T-cell (primary cell): ENCODE results near the gene CYP8B1. TPM values are rescaled to one million over a fixed set of nuclear protein-coding genes. Genes with fewer than 3 reads are reported as not detected.

Experiments used
- ATAC-seq, 4 experiments: fragments of 200-7000 bp in 3 of 4; fragments of 150-1000 bp in 1 of 4; cut with Tn5 transposase; replicated peaks in 1 of 4; 1 replicate in 3 of 4; 2 replicates in 1 of 4; pipeline ENCODE4 v1.10.0; 2021; ENCODE audit warnings: moderate library complexity in 3 of 4, mild to moderate bottlenecking in 2 of 4, moderate number of reproducible peaks in 1 of 4
- CTCF ChIA-PET, 2 donors: fragments of 300-600 bp; sonication (Branson Sonifier 250); formaldehyde crosslinking; loops; one replicate each; lab custom pipeline; 2022; ENCODE audit warnings: antibody characterized with exemption in 2 of 2; lab: Charles Lee
- POLR2A ChIA-PET, 2 donors: fragments of 300-600 bp; sonication (Branson Sonifier 250); formaldehyde crosslinking; loops; one replicate each; lab custom pipeline; 2022; ENCODE audit warnings: antibody characterized with exemption in 2 of 2; lab: Charles Lee
- DNase-seq, 35 experiments: peaks; one replicate each; pipeline versions ENCODE4 v3.0.0 to v3.0.0-alpha.2; 2013 to 2023
- H3K27ac ChIP-seq: one replicate; pipeline ENCODE4 v1.5.1; 2013; ENCODE audit warnings: low read length
- H3K27me3 ChIP-seq, 2 experiments: replicated peaks in 1 of 2; 1 replicate in 1 of 2; 2 replicates in 1 of 2; pipeline versions ENCODE4 v1.6.1 to v1.7.0; 2013; ENCODE audit warnings: low read length in 1 of 2, mixed read lengths in 1 of 2; ENCODE audit not compliant: control insufficient read depth in 2 of 2, insufficient read depth in 2 of 2; ENCODE audit errors: extremely low read depth in 1 of 2
- H3K36me3 ChIP-seq, 2 donors: 1 replicate in 1 of 2; 2 replicates in 1 of 2; pipeline versions ENCODE4 v1.6.1 to v1.7.0; 2013; ENCODE audit warnings: low read length in 1 of 2; ENCODE audit not compliant: control insufficient read depth in 2 of 2, insufficient read depth in 1 of 2; ENCODE audit errors: extremely low read depth in 1 of 2
- H3K4me1 ChIP-seq, 2 experiments: 1 replicate in 1 of 2; 2 replicates in 1 of 2; pipeline versions ENCODE4 v1.6.1 to v1.7.0; 2013; ENCODE audit warnings: low read length in 2 of 2, mixed read lengths in 1 of 2; ENCODE audit not compliant: insufficient read depth in 2 of 2, control insufficient read depth in 1 of 2; ENCODE audit errors: extremely low read depth in 1 of 2
- H3K4me3 ChIP-seq, 2 donors: 1 replicate in 1 of 2; 2 replicates in 1 of 2; pipeline versions ENCODE4 v1.5.1 to v1.7.0; 2013; ENCODE audit warnings: mild to moderate bottlenecking in 2 of 2, low read length in 1 of 2, moderate library complexity in 1 of 2; ENCODE audit not compliant: control insufficient read depth in 1 of 2; ENCODE audit errors: extremely low read depth in 1 of 2
- H3K9me3 ChIP-seq: 2 replicates; pipeline ENCODE4 v1.7.0; 2013
- H3K27ac Mint-ChIP-seq, 2 donors: one replicate each; pipeline ENCODE4 v1.8.0; 2020 to 2021; ENCODE audit warnings: mild to moderate bottlenecking in 2 of 2, mixed read lengths in 2 of 2
- H3K27me3 Mint-ChIP-seq, 2 donors: one replicate each; pipeline ENCODE4 v1.8.0; 2021 to 2022; ENCODE audit warnings: mixed read lengths in 2 of 2
- H3K36me3 Mint-ChIP-seq: one replicate; pipeline ENCODE4 v1.8.0; 2021; ENCODE audit warnings: mixed read lengths
- H3K4me1 Mint-ChIP-seq, 3 donors: one replicate each; pipeline ENCODE4 v1.8.0; 2020 to 2022; ENCODE audit warnings: mixed read lengths in 3 of 3, mild to moderate bottlenecking in 1 of 3
- H3K4me3 Mint-ChIP-seq, 3 donors: one replicate each; pipeline ENCODE4 v1.8.0; 2020 to 2022; ENCODE audit warnings: mild to moderate bottlenecking in 3 of 3, mixed read lengths in 3 of 3, moderate library complexity in 3 of 3
- H3K9me3 Mint-ChIP-seq, 3 donors: one replicate each; pipeline ENCODE4 v1.8.0; 2020 to 2022; ENCODE audit warnings: mixed read lengths in 3 of 3
- WGBS: methylation state at CpG from one replicate; pipeline ENCODE4 v1.1.5; 2013; ENCODE audit warnings: missing lambda C conversion rate; ENCODE audit not compliant: insufficient coverage; 5-methylcytosine and 5-hydroxymethylcytosine counted together
- total RNA-seq, 35 experiments: library from RNA in 6 of 35; stranded (reverse) in 6 of 35; fragments of 120-200 nt in 1 of 35; gene quantifications; one replicate each; pipeline versions ENCODE4 v1.2.1 to v1.2.4 and lab custom pipeline; 2013 to 2026

Gene CYP8B1
- under 1 TPM in 3 of 5 donors, not detected in 2; 0.09 to 0.23 (median 0.13) TPM for total RNA-seq
- not detected for total RNA-seq (2013)
- total RNA-seq (lab: John Stamatoyannopoulos, UW) = 0 to 0.06 (median 0) reads per million in 29 experiments

- CTCF ChIA-PET = interaction anchor here in 1 of 2 donors (0.5 kb wide), 1 partner anchor 35 kb away, joined by 8 read pairs; no protein-coding TSS in a partner anchor
- WGBS = 86% methylated on average over 11 of the region's 13 CpGs
Observed at GRCh38 chr3:42875325-42876151, at the start of gene CYP8B1. TSS of gene CYP8B1 (minus strand) at chr3:42875879. CDS start at chr3:42875816, 63 bp downstream.

GRCh38 chr3:42923606-42924005 is 47.9 kb upstream of the CYP8B1 start:
- H3K4me1 ChIP-seq = no peaks in the 10 kb centered on the region
- Mint-ChIP-seq H3K27me3 (no peaks in the 10 kb centered on the region), H3K4me1 (peaks cover 9 to 15% (median 12%) of the 10 kb centered on the region in 3 donors), H3K36me3 (no peaks in the 10 kb centered on the region), H3K4me3 (no peak overlapping the region), H3K27ac (no peak overlapping the region), H3K9me3 (peaks cover 0 to 11% (median 7%) of the 10 kb centered on the region in 3 donors)
- H3K4me3 ChIP-seq = no peak overlapping the region
- ATAC-seq = no peak
- WGBS = 98% methylated on average over 4 of the region's 4 CpGs
- no peak for DNase-seq
- H3K27ac ChIP-seq = no peak overlapping the region
- no peaks in the 10 kb centered on the region for H3K36me3 ChIP-seq
- ChIA-PET CTCF (no interaction called here), POLR2A (no interaction called here)
- no peaks in the 10 kb centered on the region for H3K27me3 ChIP-seq
- H3K9me3 ChIP-seq = no peaks in the 10 kb centered on the region

More at GRCh38 chr3:42875325-42876151, at the start of gene CYP8B1:
- no peak for DNase-seq
- Mint-ChIP-seq H3K27ac (no peak within 1 kb of the TSS), H3K36me3 (no peaks in the 10 kb centered on the region), H3K27me3 (peaks cover 0 to 9% of the 10 kb centered on the region in 2 donors), H3K4me1 (peaks cover 0 to 3% (median 3%) of the 10 kb centered on the region in 3 donors), H3K9me3 (no peaks in the 10 kb centered on the region), H3K4me3 (no peak within 1 kb of the TSS)
- H3K27me3 ChIP-seq = peaks cover 0 to 24% of the 10 kb centered on the region in 2 experiments
- H3K4me3 ChIP-seq = no peak within 1 kb of the TSS
- peaks cover 0 to 4% of the 10 kb centered on the region in 2 experiments for H3K4me1 ChIP-seq
- no peak for ATAC-seq
- H3K36me3 ChIP-seq = no peaks in the 10 kb centered on the region
- POLR2A ChIA-PET = no interaction called here
- H3K27ac ChIP-seq = no peak within 1 kb of the TSS
- H3K9me3 ChIP-seq = no peaks in the 10 kb centered on the region

GRCh38 chr3:42914771-42915515 is 39.3 kb upstream of the CYP8B1 start:
- H3K4me3 Mint-ChIP-seq = no peak overlapping the region

GRCh38 chr3:42911551-42911950 is 35.9 kb upstream of the CYP8B1 start:
- no peak for ATAC-seq
- POLR2A ChIA-PET = no interaction called here
- peaks cover 15 to 21% of the 10 kb centered on the region in 2 donors for H3K27me3 Mint-ChIP-seq

More at GRCh38 chr3:42914771-42915515, 39.3 kb upstream of the CYP8B1 start:
- no peak overlapping the region for H3K27ac ChIP-seq
- H3K36me3 ChIP-seq = no peaks in the 10 kb centered on the region
- H3K4me3 ChIP-seq = no peak overlapping the region
- H3K4me1 Mint-ChIP-seq = no peaks in the 10 kb centered on the region
- ATAC-seq = no peak
- POLR2A ChIA-PET = no interaction called here
- H3K9me3 ChIP-seq = peaks cover 19% of the 10 kb centered on the region
- peaks cover 17 to 55% (median 54%) of the 10 kb centered on the region in 3 donors for H3K9me3 Mint-ChIP-seq
- H3K27me3 Mint-ChIP-seq = peaks cover 0 to 2% of the 10 kb centered on the region in 2 donors
- WGBS = 95% methylated on average over 6 of the region's 8 CpGs
- H3K36me3 Mint-ChIP-seq = peaks cover 37% of the 10 kb centered on the region
- DNase-seq = no peak
- H3K27ac Mint-ChIP-seq = no peak overlapping the region
- no peaks in the 10 kb centered on the region for H3K4me1 ChIP-seq
- H3K27me3 ChIP-seq = no peaks in the 10 kb centered on the region
- CTCF ChIA-PET = interaction anchor here in 1 of 2 donors (0.5 kb wide), 1 partner anchor 524 kb away, joined by 4 read pairs; no protein-coding TSS in a partner anchor

GRCh38 chr3:42908675-42909074 is 33.0 kb upstream of the CYP8B1 start:
- DNase-seq = no peak
- H3K36me3 Mint-ChIP-seq = peaks cover 22% of the 10 kb centered on the region
- no peak for ATAC-seq
- H3K9me3 Mint-ChIP-seq = peaks cover 3 to 23% (median 18%) of the 10 kb centered on the region in 3 donors
- Histone ChIP-seq H3K27ac (no peak overlapping the region), H3K9me3 (peaks cover under 1% of the 10 kb centered on the region), H3K27me3 (peaks cover 0 to 27% of the 10 kb centered on the region in 2 experiments), H3K4me1 (peaks cover 0 to 14% of the 10 kb centered on the region in 2 experiments), H3K36me3 (no peaks in the 10 kb centered on the region), H3K4me3 (no peak overlapping the region)
- H3K4me3 Mint-ChIP-seq = no peak overlapping the region
- peaks cover 13 to 19% (median 15%) of the 10 kb centered on the region in 3 donors for H3K4me1 Mint-ChIP-seq
- ChIA-PET POLR2A (no interaction called here), CTCF (no interaction called here)
- 66% methylated on average over 4 of the region's 7 CpGs for WGBS
- no peak overlapping the region for H3K27ac Mint-ChIP-seq
- H3K27me3 Mint-ChIP-seq = peaks cover 32 to 43% of the 10 kb centered on the region in 2 donors

More at GRCh38 chr3:42911551-42911950, 35.9 kb upstream of the CYP8B1 start:
- WGBS = 100% methylated on average over 1 of the region's 2 CpGs
- no peak for DNase-seq
- peaks cover 0 to 14% of the 10 kb centered on the region in 2 experiments for H3K27me3 ChIP-seq
- CTCF ChIA-PET = interaction anchor here in 1 of 2 donors (0.6 kb wide), 1 partner anchor 36 kb away, joined by 3 read pairs; no protein-coding TSS in a partner anchor
- H3K4me3 Mint-ChIP-seq = no peak overlapping the region
- peaks cover 37% of the 10 kb centered on the region for H3K36me3 Mint-ChIP-seq
- H3K27ac ChIP-seq = no peak overlapping the region
- peaks cover 6 to 10% (median 8%) of the 10 kb centered on the region in 3 donors for H3K4me1 Mint-ChIP-seq
- H3K9me3 Mint-ChIP-seq = peaks cover 14 to 40% (median 37%) of the 10 kb centered on the region in 3 donors
- no peak overlapping the region for H3K4me3 ChIP-seq
- peaks cover 17% of the 10 kb centered on the region for H3K9me3 ChIP-seq
- H3K27ac Mint-ChIP-seq = no peak overlapping the region
- H3K36me3 ChIP-seq = no peaks in the 10 kb centered on the region
- peaks cover 0 to 2% of the 10 kb centered on the region in 2 experiments for H3K4me1 ChIP-seq

GRCh38 chr3:42906848-42907183 is 31.1 kb upstream of the CYP8B1 start:
- H3K27ac Mint-ChIP-seq = peak overlapping the region; percentile 28 to 42
- peaks cover 18% of the 10 kb centered on the region for H3K36me3 Mint-ChIP-seq
- ChIA-PET CTCF (no interaction called here), POLR2A (no interaction called here)
- no peak overlapping the region for H3K27ac ChIP-seq
- peaks cover 0 to 27% of the 10 kb centered on the region in 2 experiments for H3K27me3 ChIP-seq
- H3K4me3 ChIP-seq = no peak overlapping the region
- H3K4me1 ChIP-seq = peaks cover 0 to 14% of the 10 kb centered on the region in 2 experiments
- peaks cover 32 to 41% of the 10 kb centered on the region in 2 donors for H3K27me3 Mint-ChIP-seq
- no peaks in the 10 kb centered on the region for H3K36me3 ChIP-seq
- peaks cover 4 to 18% (median 15%) of the 10 kb centered on the region in 3 donors for H3K9me3 Mint-ChIP-seq
- ATAC-seq = no peak
- peaks cover 13 to 19% (median 15%) of the 10 kb centered on the region in 3 donors for H3K4me1 Mint-ChIP-seq
- peak overlapping the region; percentile 50 to 88 (median 76) for H3K4me3 Mint-ChIP-seq
- no peak for DNase-seq
- H3K9me3 ChIP-seq = no peaks in the 10 kb centered on the region
- 85% methylated on average over 4 of the region's 4 CpGs for WGBS
